NCI-H1092 (cell line): ENCODE data around the gene BCAP31.
"Not testable (repeated sequence)": the region's sequence is repeated elsewhere in the genome, so short reads cannot be mapped to it uniquely, and the experiment has no call there.

Experiments used
- DNase-seq: peaks from one replicate; lab custom pipeline; 2025; lab: John Stamatoyannopoulos, UW

Gene BCAP31

DNA sequence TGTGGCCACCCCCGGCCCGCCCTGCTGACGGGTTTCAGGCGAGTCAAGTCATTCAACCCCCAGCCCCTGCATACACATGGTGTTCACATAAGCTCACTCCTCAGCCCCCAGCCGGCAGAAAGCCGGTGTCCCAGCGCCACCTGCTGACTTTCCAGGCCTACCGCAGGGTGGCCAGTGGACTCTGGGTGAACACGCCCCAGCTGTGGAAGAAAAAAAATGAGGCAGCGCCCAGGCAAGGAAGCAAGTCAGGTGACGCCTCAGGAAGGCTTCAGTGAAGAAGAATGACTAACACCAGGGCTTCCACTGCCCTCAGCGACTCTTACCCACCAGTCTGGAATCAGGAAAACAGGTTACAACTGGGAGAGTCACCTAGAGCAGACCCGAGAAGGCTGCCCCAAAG, 15.8 kb downstream of the BCAP31 start:
- DNase-seq: no peak

DNA sequence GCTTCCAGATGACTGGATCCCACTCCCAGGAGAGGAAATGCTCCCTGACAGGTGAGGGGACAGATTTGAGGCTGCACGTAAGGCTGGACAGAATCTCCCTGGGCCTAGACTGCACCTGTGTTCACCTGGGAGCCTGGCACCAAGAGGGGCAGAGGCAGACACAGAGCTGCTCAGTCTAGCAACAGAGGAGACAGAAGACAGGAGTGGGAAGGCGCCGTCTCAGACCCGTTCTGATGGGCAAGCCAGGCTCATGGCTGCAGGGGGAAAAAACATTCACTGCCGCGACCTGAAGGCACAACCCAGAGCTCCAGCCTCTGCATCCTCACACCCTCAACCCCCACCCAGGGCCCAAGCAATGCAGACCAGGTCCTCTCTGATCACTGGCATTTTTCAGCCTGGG, 16.8 kb downstream of the BCAP31 start:
- no peak for DNase-seq

DNA sequence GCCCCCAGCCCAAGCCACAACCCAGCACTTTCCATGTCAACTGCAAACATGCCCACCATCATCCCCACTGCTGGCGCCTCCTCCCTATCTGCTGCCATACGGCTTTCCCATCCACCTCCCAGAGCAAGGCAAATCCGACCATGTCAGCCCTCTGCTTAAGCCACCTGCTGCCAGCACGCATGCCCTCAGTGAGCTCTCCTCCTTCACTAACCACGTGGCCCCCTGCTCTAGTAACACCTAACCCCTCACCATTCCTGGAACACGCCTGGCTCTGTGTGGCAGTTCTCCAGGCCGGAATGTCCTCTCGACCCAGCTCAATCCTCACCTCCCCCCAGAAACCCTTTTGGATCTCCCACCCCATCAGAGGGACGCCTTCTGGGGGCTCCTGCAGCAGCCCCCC, 17.4 kb downstream of the BCAP31 start:
- DNase-seq: no peak

DNA sequence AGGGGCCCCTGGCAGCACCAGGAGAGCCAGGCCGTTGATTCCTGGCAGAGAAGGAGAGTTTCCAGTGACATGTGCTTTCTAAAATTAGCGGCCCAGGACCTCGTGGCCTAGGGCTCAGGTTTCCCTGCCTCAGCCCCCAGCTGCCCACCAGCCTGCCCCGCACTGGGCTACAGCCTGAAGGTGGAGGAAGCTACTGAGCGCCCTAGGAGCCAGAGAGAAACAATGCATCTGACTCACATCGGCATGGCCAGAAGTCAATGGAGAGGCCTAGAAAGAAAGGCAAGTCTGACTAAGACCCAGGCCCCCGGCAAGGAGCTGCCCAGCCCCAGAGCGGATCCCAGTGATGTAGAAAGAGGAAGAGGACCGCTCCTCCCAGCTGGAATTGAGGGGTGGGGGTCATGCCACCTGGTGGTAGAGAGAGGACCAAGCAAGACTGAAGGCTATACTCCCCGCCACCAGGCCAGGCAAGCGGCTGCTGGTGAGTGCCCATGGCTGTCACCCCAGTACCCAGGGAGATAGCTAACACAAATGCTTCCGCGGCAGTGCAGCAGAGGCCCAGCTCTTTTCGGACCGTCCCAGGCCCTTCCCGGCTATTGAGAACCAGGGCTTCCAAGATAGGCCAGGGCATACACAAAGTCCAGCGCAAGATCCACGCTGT, 18.7 kb downstream of the BCAP31 start:
- DNase-seq: not testable (repeated sequence)

- DNase-seq: not testable (repeated sequence)
Observed at GRCh38 chrX:153704631-153705402, 19.4 kb downstream of the BCAP31 start.

DNA sequence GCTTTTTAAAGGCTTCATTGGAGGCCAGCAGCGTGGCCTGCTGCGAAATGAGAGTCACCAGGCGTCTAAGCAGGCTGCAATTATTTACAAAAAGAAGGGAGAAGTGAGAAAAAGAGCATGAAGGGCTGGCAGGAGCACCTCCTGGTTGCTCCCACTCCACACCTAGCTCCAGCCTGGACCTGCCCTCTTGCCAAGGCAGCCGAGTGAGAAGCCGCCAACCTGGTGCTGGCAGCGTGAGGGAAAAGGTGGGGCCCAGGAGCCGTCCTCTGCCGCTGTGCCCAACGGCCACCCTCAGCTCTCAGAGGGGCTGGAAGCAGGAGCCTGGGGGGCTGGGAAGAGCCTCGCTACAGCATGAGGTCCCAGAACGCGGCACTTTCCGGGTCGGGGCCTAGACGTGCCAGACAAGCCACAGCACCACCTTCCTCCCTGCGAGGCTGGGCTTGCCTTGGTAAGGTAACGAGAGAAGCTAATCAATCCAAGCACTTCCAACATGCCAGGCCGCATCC, 20.1 kb downstream of the BCAP31 start:
- DNase-seq: no peak

DNA sequence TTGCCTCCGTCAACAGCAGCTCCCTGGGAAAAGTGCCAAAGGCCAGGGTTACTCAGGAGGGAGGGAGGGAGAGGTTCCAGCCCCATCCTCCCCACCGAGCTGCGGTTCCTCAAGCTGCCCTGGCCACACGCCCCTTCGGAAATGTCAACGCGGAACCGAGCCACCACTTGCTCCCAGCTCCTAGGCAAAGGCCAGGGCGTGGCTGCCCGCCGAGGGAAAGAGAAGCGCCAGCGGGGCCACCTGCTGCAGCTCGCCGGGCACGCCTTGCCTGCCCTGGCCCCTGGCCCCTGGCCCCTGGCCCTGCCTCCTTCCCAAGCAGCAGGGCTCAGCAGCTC, 21.2 kb downstream of the BCAP31 start:
- DNase-seq: no peak

GRCh38 chrX:153702336-153703035, 21.7 kb downstream of the BCAP31 start:
- no peak for DNase-seq

GRCh38 chrX:153701706-153702105, 22.5 kb downstream of the BCAP31 start:
- DNase-seq: no peak

DNA sequence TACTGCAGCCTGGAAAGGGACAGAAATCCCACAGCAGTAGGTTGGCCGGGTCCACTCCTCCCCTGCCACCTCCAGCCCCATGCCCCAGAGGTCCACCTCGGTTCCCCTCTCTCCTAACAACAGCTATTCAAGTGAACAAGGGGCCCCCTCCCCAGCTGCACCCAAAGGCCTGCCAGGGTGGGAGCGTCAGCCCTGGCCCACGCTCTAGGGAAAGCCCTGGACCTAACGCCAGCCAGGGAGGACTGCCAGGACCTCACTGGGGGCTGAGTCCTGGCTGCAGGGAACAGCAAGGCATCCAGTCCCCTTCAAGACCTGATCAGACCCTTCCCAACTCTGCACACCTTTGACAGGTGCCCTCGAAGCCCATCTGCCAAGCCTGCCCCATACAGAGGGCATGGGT, 23.2 kb downstream of the BCAP31 start:
- DNase-seq: no peak

DNA sequence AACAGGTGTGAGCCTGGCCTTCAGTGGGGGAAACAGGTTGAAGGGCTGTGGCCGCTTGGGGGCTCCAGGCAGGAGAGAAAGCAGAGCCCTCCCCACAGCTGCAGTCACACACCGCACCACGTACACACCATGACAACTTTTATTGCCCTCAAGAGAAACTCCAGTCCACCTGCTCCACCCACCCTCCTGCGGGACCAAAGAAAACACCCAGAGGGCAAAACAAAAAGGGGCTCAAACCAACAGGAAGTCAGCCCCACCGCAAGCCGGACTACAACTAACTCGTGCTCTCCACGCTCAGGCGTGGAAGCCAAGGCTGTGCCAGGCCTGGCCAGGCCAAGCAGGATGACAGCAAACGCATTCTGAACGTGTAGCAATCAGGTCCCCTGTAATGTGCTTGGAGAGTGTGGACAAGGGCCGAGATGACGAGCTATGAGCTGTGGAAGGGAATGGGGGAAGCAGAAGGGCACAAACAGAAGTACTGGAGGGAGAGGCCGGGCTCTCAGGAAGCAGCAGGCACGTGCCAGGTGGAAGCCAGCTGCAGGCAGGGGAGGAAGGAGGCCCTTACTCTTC, 23.7 kb downstream of the BCAP31 start:
- DNase-seq: no peak

DNA sequence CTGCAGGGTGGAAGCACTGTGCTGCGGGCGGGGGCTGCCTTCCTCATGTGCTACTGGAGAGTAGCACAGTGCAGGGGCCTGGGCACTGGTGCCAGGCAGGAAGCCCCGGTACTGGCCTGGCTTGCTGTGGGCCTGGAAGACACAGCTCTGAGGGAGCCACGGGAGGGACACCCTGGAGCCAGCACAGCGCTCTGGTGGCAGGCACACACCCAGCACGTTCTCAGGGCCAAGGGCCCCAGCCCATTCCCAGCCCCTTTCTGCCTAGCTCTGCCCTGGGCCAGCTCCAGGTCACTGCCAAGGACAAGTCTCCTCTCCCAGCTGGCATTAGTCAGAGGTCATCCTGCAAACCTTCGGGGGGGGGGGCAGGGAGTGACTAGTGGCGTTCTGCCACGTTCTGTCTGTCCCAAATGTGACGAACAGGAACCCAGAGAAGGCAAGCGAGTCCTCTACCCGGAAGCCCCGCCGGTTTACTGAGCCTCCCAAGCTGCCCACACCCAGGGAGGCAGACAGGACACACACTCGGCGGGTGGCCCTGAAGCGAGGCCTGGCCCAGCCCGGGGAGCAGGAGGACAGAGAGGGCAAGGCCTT, 24.3 kb downstream of the BCAP31 start:
- not testable (repeated sequence) for DNase-seq

- DNase-seq: not testable (repeated sequence)
Observed at GRCh38 chrX:153699210-153699783, 24.9 kb downstream of the BCAP31 start.

DNA sequence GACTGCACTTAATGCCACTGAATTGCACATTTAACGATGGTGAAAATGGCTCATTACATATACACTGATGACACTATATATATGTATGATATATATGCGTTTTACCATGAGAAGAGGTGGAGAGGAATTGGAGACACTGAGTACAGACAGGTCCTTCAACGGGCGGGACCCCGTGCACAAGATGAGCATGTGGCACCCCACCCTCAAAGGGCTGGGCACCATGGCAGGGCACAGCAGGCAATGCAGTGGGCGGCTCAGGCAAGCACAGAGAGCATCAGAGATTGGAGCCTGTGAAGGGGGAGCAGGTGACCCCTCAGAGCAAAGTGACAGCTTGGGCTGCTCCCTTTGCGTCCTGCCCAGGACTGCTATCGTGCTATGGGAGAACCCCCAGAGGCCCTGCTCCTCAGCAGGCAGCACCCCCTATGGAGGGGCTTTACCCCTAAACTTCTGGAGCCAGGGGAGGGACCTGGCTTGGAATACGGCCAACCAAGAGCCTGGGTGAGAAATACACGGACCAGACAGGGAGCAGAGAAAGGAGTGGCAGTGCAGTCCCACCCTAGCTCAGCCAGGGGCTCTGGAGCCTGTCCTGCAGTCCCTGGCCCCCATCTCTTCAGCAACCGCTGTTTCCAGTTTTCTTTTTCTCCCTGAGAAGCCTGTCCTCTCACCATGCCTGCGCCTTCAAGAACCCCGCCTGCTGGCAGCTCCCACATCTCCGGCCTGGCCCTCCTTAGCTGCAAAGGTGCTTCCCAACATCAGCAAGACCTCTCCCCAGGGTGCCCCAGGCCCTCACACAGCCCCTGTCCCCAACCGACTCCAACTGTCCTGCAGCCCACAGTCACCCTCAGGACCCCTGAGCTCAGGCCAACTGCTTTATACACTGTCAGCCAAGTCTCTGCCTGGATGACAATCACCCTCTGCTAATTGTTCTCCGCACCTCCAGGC, 26.0 kb downstream of the BCAP31 start:
- DNase-seq: no peak

DNA sequence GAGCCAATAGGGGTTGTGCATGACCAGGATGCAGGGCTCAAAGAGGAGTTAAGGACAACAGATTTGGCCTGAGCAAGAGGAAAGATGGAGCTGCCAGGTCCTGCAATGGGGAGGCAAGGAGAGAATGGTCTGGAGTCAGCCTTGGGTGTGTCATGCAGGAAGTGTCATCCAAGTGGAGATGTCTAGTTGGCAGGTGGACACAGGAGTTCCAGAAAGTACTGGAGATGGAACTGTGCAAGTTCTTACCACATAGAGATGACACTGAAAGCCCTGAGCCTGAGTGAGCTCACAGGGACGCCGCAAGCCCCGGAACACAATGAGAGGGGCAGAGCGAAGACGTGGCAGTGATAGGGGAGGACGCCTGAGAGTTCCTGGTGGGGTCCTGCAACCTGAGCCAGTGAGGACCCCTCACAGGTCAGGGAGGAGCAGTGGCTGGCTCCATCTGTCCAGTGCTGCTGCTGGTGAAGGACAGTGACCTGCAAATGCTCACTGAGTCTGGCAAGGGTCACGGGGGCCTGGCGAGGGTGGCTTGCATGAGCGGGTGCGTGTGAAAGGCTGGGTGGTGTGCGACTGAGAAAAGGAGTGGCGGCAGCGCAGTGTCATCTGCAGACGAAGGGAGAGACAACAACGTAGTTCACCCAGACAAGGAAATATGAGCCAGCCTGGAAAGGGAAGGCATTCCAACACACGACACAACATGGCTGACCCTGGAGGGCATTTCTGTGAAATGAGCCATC, 27.0 kb downstream of the BCAP31 start:
- DNase-seq: not testable (repeated sequence)

- not testable (repeated sequence) for DNase-seq
Observed at GRCh38 chrX:153696538-153696937, 27.6 kb downstream of the BCAP31 start.

DNA sequence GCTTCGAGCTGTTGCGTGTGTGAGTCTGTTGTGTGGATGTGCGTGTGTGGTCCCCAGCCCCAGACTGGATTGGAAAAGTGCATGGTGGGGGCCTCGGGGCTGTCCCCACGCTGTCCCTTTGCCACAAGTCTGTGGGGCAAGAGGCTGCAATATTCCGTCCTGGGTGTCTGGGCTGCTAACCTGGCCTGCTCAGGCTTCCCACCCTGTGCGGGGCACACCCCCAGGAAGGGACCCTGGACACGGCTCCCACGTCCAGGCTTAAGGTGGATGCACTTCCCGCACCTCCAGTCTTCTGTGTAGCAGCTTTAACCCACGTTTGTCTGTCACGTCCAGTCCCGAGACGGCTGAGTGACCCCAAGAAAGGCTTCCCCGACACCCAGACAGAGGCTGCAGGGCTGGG, 28.1 kb downstream of the BCAP31 start:
- DNase-seq: no peak

- DNase-seq: no peak
Observed at GRCh38 chrX:153694687-153695270, 29.4 kb downstream of the BCAP31 start.

- not testable (repeated sequence) for DNase-seq
Observed at GRCh38 chrX:153694256-153694655, 29.9 kb downstream of the BCAP31 start.
